Transverse colon (tissue), 4 donors: ENCODE results near the gene CTAGE1.

ENCODE experiments used
- POLR2A ChIP-seq: fragments of 450-650 bp; IDR thresholded peaks from one replicate; pipeline ENCODE4 v1.6.1; 2016; ENCODE audit warnings: antibody characterized with exemption, mild to moderate bottlenecking, moderate library complexity
- POLR2AphosphoS5 ChIP-seq, 3 donors: sonication (generic); formaldehyde crosslinking; IDR thresholded peaks; one replicate each; pipeline ENCODE4 v1.6.1; 2016; ENCODE audit warnings: antibody characterized with exemption in 3 of 3
- TF ChIP-seq, protein P1 (sequence below), 5 experiments: fragments of 200-600 bp in 3 of 5; fragments of 450-650 bp in 2 of 5; sonication (generic) in 3 of 5; IDR thresholded peaks; 1 replicate in 2 of 5; 2 replicates in 3 of 5; pipeline ENCODE4 v1.5.1; 2016 to 2017; ENCODE audit warnings: antibody characterized with exemption in 5 of 5, inconsistent platforms in 3 of 5, mild to moderate bottlenecking in 2 of 5, moderate library complexity in 1 of 5

- TF ChIP-seq, protein P1, sequence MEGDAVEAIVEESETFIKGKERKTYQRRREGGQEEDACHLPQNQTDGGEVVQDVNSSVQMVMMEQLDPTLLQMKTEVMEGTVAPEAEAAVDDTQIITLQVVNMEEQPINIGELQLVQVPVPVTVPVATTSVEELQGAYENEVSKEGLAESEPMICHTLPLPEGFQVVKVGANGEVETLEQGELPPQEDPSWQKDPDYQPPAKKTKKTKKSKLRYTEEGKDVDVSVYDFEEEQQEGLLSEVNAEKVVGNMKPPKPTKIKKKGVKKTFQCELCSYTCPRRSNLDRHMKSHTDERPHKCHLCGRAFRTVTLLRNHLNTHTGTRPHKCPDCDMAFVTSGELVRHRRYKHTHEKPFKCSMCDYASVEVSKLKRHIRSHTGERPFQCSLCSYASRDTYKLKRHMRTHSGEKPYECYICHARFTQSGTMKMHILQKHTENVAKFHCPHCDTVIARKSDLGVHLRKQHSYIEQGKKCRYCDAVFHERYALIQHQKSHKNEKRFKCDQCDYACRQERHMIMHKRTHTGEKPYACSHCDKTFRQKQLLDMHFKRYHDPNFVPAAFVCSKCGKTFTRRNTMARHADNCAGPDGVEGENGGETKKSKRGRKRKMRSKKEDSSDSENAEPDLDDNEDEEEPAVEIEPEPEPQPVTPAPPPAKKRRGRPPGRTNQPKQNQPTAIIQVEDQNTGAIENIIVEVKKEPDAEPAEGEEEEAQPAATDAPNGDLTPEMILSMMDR (IDR thresholded peaks at IDR 0.05): no peak
- TF ChIP-seq POLR2AphosphoS5 (IDR thresholded peaks at IDR 0.05) (no peak), POLR2A (no peak)
These were observed 45.4 kb upstream of the CTAGE1 start for GRCh38 chr18:22463076-22463475.
